Purkinje cell (primary cell): Measurements from ENCODE around the gene IMPDH2. TPM values are rescaled to one million over a fixed set of nuclear protein-coding genes. Genes with fewer than 3 reads are reported as not detected.

Source experiments
- polyA plus RNA-seq: library from polyadenylated mRNA; unstranded; fragments of >200 nt; fragmentation: Nextera tagmentation; gene quantifications from 2 replicates; pipeline ENCODE4 v1.2.1, GENCODE V29; 2014

IMPDH2 gene
- polyA plus RNA-seq: 45.7 and 59.5 TPM in 2 replicates

DNA sequence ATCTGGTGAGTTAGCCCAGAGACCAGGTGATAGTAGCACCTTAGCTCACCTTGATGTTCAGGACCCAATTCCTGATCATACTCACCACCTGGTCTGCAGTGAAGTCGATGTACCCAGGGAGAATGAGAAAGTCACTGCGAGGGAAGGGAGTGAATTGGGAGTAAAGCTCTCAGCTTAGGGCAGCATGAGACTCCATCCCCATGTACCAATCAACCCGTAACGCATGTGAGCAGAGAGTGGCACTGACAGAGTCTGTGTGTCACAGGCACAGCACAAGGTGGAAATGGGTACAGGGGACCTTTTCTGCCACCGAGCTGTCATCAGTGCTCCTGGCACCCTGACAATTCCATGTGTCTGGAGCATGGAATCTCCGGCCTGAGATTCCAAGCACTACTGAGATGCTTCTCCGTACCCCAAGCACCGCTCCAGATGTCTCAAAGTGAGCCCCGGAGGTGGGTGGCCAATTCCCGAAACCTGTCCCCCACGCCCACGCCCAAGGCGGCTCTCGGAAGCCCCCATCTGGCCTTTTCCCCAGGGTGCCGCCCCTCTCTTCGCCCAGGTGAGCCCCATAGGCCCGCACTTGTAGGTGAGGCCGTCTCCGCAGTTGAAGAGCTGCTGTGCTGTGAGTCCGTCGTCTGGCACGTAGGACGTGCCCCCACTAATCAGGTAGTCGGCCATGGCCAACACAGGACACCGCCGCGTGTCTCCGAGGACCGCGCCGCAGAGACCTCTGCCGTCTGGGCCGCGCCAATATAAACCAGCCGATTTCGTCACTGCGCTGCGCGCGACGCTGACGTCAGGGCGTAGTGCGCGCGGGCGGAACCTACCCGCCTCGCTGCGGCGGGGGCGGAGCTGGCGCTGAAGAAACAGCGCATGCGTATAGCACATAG is at the start of gene IMPDH2:
IMPDH2 (minus strand) TSS at position 726 of the 890 bp plus-strand sequence; CDS start at position 678, 48 bp downstream.

GRCh38 chr3:49021813-49022687 is 7.1 kb downstream of the IMPDH2 start, which contains the start of gene NDUFAF3:
NDUFAF3 (plus strand) TSS chr3:49022121; CDS start chr3:49022145, 24 bp downstream.

DNA sequence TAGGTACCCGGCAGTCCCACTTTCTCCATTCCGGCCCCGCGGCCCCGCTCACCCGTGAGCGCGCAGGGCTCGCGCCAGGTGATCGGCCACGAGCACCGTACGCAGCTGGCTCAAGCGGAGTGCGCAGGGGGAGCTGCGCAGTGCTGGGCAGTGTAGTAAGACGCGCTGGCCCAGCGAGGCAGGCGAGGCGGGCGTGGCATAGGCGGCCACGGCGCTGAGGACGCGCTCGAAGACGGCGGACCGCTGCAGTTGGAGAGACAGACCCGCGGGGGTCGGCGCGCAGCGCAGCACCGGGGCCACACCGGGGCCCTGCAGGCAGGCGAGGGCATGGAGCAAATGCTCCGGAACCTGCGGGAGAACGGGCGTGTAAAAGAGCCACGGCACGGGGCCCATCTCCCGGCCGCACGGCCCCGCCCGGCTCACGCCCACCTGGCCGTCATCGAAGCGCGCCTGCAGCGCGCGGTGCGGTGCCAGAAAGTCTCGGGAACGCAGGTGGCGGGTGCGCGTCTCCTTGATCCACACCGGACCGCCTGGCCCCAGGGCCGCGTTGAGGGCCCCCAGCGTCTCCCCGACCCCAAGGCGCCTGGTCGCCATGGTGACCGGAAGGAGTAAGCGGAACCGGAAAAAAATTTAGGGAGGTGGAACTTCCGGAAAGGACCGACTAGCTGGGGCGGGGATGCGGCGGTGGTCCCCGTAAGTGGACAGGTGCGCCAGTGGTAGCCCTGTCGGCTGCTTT is 11.1 kb downstream of the IMPDH2 start, which contains the start of gene DALRD3:
DALRD3 (minus strand) TSS at position 610 of the 736 bp plus-strand sequence; CDS start at position 594, 16 bp downstream.

GRCh38 chr3:49007068-49007770 is 22.0 kb downstream of the IMPDH2 start, which contains the start of gene WDR6:
WDR6 (plus strand) TSS chr3:49007391; CDS start chr3:49007432, 41 bp downstream.

DNA sequence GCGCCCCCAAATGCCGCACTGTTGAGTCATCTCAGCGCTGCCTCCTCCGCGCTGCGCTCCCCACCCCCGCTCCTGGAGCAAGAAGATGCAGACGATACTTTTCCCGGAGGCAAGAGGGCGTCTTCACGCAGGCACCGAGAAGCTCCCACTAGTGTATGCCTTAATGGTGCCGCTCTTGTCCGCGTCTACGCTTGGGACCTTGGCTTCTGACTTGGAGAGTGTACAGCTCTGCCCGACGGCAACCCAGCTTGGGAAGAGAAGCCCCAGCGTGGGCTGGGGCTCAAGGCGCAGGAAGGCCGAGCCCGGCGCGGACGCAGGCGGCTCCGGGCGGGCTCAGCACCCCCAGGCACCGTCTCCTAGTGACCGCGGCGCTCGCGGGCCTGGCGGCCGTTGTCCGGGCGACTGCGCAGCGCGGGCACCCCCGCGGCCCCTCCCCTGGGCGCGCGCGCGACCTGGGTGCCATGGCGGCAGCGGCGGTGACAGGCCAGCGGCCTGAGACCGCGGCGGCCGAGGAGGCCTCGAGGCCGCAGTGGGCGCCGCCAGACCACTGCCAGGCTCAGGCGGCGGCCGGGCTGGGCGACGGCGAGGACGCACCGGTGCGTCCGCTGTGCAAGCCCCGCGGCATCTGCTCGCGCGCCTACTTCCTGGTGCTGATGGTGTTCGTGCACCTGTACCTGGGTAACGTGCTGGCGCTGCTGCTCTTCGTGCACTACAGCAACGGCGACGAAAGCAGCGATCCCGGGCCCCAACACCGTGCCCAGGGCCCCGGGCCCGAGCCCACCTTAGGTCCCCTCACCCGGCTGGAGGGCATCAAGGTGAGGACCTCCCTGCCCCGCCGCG is 39.2 kb downstream of the IMPDH2 start, which contains the start of gene P4HTM:
P4HTM (plus strand) TSS at position 446 of the 840 bp plus-strand sequence; CDS start at position 462, 16 bp downstream.

Other genes with a start within 250 kb of the IMPDH2 start
- gene PRKAR2A, start 181.5 kb downstream of the IMPDH2 start, polyA plus RNA-seq: 0.83 and 3.3 TPM in 2 replicates
- 3.5 and 6.6 TPM in 2 replicates for gene SLC25A20, start 130.5 kb downstream of the IMPDH2 start, polyA plus RNA-seq
- gene ARIH2, start 110.6 kb downstream of the IMPDH2 start, polyA plus RNA-seq: 9.2 and 11.0 TPM in 2 replicates
- 91.4 and 105 TPM in 2 replicates for gene P4HTM, start 39.2 kb downstream of the IMPDH2 start, polyA plus RNA-seq
- gene WDR6, start 22.0 kb downstream of the IMPDH2 start, polyA plus RNA-seq: 4.4 and 6.2 TPM in 2 replicates
- gene DALRD3, start 10.8 kb downstream of the IMPDH2 start, polyA plus RNA-seq: 12.5 and 13.3 TPM in 2 replicates
- gene NDUFAF3, start 7.3 kb downstream of the IMPDH2 start, polyA plus RNA-seq: 158 and 201 TPM in 2 replicates
- gene QRICH1, start 64.7 kb upstream of the IMPDH2 start, polyA plus RNA-seq: 23.9 and 36.7 TPM in 2 replicates
- gene QARS1, start 75.4 kb upstream of the IMPDH2 start, polyA plus RNA-seq: 58.5 and 59.6 TPM in 2 replicates
- gene USP19, start 91.4 kb upstream of the IMPDH2 start, polyA plus RNA-seq: 2.1 and 3.5 TPM in 2 replicates
- gene LAMB2, start 103.7 kb upstream of the IMPDH2 start, polyA plus RNA-seq: 12.6 and 20.2 TPM in 2 replicates
- 0.71 TPM in 1 of 2 replicates, not detected in the other for gene CCDC71, start 136.9 kb upstream of the IMPDH2 start, polyA plus RNA-seq
- gene KLHDC8B, start 142.2 kb upstream of the IMPDH2 start, polyA plus RNA-seq: 3.0 TPM in 1 of 2 replicates, not detected in the other
- 6.3 and 6.5 TPM in 2 replicates for gene C3orf62, start 247.8 kb upstream of the IMPDH2 start, polyA plus RNA-seq